HEK293 (cell line): Measurements from ENCODE around the gene SOCS4.
A peak's percentile ranks its signal among the peaks of the same experiment; 100 is the strongest.

Experiments used
- CTCF ChIA-PET: fragments of 350-600 bp; formaldehyde crosslinking; extraction: SDS; loops from one replicate; lab custom pipeline; 2021; ENCODE audit warnings: antibody characterized with exemption; lab: Yijun Ruan, JAX
- POLR2A ChIA-PET: fragments of 300-600 bp; formaldehyde crosslinking; extraction: SDS; loops from one replicate; lab custom pipeline; 2020; ENCODE audit warnings: antibody characterized with exemption, inconsistent platforms; lab: Yijun Ruan, JAX
- H3K27ac ChIP-seq: fragments of 200-500 bp; sonication (Bioruptor generic); 2 replicates; pipeline ENCODE4 v1.5.1; 2014; ENCODE audit warnings: low read depth, low read length, control low read depth, inconsistent platforms; ENCODE audit errors: extremely low read depth
- H3K36me3 ChIP-seq, 2 experiments: fragments of 200-500 bp in 1 of 2; sonication (Bioruptor generic) in 1 of 2; 1 replicate in 1 of 2; 2 replicates in 1 of 2; pipeline ENCODE4 v1.5.1; 2014 to 2017; ENCODE audit warnings: inconsistent platforms in 2 of 2, low read length in 2 of 2; ENCODE audit not compliant: control insufficient read depth in 2 of 2, insufficient read depth in 1 of 2
- H3K4me1 ChIP-seq: fragments of 200-500 bp; sonication (Bioruptor generic); 2 replicates; pipeline ENCODE4 v1.5.1; 2014; ENCODE audit warnings: mild to moderate bottlenecking, low read length, inconsistent platforms; ENCODE audit not compliant: control insufficient read depth, insufficient read depth
- H3K4me3 ChIP-seq: 2 replicates; pipeline ENCODE4 v1.5.1; 2011; ENCODE audit warnings: low read depth, mild to moderate bottlenecking, control low read depth, low read length, moderate library complexity
- H3K9me3 ChIP-seq: fragments of 200-500 bp; sonication (Bioruptor generic); 2 replicates; pipeline ENCODE4 v1.5.1; 2014; ENCODE audit warnings: low read depth, low read length, inconsistent platforms; ENCODE audit not compliant: control insufficient read depth, insufficient read depth
- CTCF ChIP-seq: fragments of 450-650 bp; formaldehyde crosslinking; IDR thresholded peaks from 2 replicates; pipeline ENCODE4 v1.5.1; 2016; ENCODE audit warnings: missing biosample characterization, missing genetic modification characterization
- ELK4 ChIP-seq: IDR thresholded peaks from 2 replicates; pipeline ENCODE4 v1.6.1; 2011; ENCODE audit warnings: mild to moderate bottlenecking, low read depth, low read length, borderline replicate concordance
- KLF10 ChIP-seq: fragments of 450-650 bp; IDR thresholded peaks from 2 replicates; pipeline ENCODE4 v1.5.1; 2018; ENCODE audit warnings: missing biosample characterization, mild to moderate bottlenecking, missing genetic modification characterization
- MZF1 ChIP-seq: fragments of 450-650 bp; formaldehyde crosslinking; IDR thresholded peaks from 2 replicates; pipeline ENCODE4 v1.5.1; 2017; ENCODE audit warnings: missing biosample characterization, missing genetic modification characterization, borderline replicate concordance
- ZFP3 ChIP-seq: fragments of 450-650 bp; formaldehyde crosslinking; IDR thresholded peaks from 2 replicates; pipeline ENCODE4 v1.5.1; 2016; ENCODE audit warnings: low read depth, missing biosample characterization, missing genetic modification characterization
- ZNF112 ChIP-seq: fragments of 450-650 bp; formaldehyde crosslinking; IDR thresholded peaks from 2 replicates; pipeline ENCODE4 v1.5.0; 2017; ENCODE audit warnings: missing biosample characterization, missing genetic modification characterization
- ZNF132 ChIP-seq: fragments of 450-650 bp; formaldehyde crosslinking; IDR thresholded peaks from 2 replicates; pipeline ENCODE4 v1.5.1; 2017; ENCODE audit warnings: missing biosample characterization, missing genetic modification characterization, borderline replicate concordance
- ZNF2 ChIP-seq: fragments of 450-650 bp; formaldehyde crosslinking; IDR thresholded peaks from 2 replicates; pipeline ENCODE4 v1.5.1; 2016; ENCODE audit warnings: missing biosample characterization, missing genetic modification characterization
- ZNF248 ChIP-seq: fragments of 450-650 bp; formaldehyde crosslinking; IDR thresholded peaks from 2 replicates; pipeline ENCODE4 v1.5.1; 2017; ENCODE audit warnings: missing biosample characterization, missing genetic modification characterization
- ZNF354C ChIP-seq: fragments of 450-650 bp; formaldehyde crosslinking; IDR thresholded peaks from 2 replicates; pipeline ENCODE4 v1.5.1; 2016; ENCODE audit warnings: missing biosample characterization, missing genetic modification characterization, low read depth, borderline replicate concordance
- ZNF544 ChIP-seq: fragments of 450-650 bp; formaldehyde crosslinking; IDR thresholded peaks from 2 replicates; pipeline ENCODE4 v1.5.0; 2017; ENCODE audit warnings: missing biosample characterization, missing genetic modification characterization
- ZNF560 ChIP-seq: fragments of 450-650 bp; formaldehyde crosslinking; IDR thresholded peaks from 2 replicates; pipeline ENCODE4 v1.5.1; 2017; ENCODE audit warnings: missing biosample characterization, missing genetic modification characterization, borderline replicate concordance
- ZNF701 ChIP-seq: fragments of 450-650 bp; formaldehyde crosslinking; IDR thresholded peaks from 2 replicates; pipeline ENCODE4 v1.5.1; 2016; ENCODE audit warnings: missing biosample characterization, missing genetic modification characterization
- ZNF747 ChIP-seq: fragments of 450-650 bp; formaldehyde crosslinking; IDR thresholded peaks from 2 replicates; pipeline ENCODE4 v1.5.1; 2016; ENCODE audit warnings: missing biosample characterization, missing genetic modification characterization
- ZNF76 ChIP-seq: fragments of 450-650 bp; formaldehyde crosslinking; IDR thresholded peaks from 2 replicates; pipeline ENCODE4; 2016; ENCODE audit warnings: low read depth, missing biosample characterization, missing genetic modification characterization, borderline replicate concordance
- ZSCAN18 ChIP-seq: fragments of 450-650 bp; formaldehyde crosslinking; IDR thresholded peaks from 2 replicates; pipeline ENCODE4 v1.5.1; 2016; ENCODE audit warnings: missing biosample characterization, missing genetic modification characterization
- TF ChIP-seq, protein P1 (sequence below): fragments of 450-650 bp; formaldehyde crosslinking; IDR thresholded peaks from 2 replicates; pipeline ENCODE4 v1.5.1; 2016; ENCODE audit warnings: missing biosample characterization, missing genetic modification characterization, borderline replicate concordance
- TF ChIP-seq, protein P2 (sequence below): fragments of 450-650 bp; formaldehyde crosslinking; IDR thresholded peaks from 2 replicates; pipeline ENCODE4 v1.5.1; 2016; ENCODE audit warnings: missing biosample characterization, missing genetic modification characterization
- TF ChIP-seq, protein P3 (sequence below): fragments of 450-650 bp; formaldehyde crosslinking; IDR thresholded peaks from 2 replicates; pipeline ENCODE4 v1.5.1; 2016; ENCODE audit warnings: missing biosample characterization, missing genetic modification characterization

SOCS4 gene

GRCh38 chr14:55051423-55052268 is 24.6 kb downstream of the SOCS4 start, which contains the start of gene MAPK1IP1L:
TSS of gene MAPK1IP1L (plus strand) at chr14:55051647. CDS start at chr14:55061684, 10,037 bp downstream.
- Histone ChIP-seq H3K4me1 (peaks cover 3% of the 10 kb centered on the region; the same call in 1 of the 2 replicates), H3K9me3 (no peaks in the 10 kb centered on the region), H3K36me3 (peaks cover 21 to 24% of the 10 kb centered on the region in 2 experiments), H3K4me3 (peak within 1 kb of the TSS; percentile 100), H3K27ac (peak within 1 kb of the TSS; percentile 97)
- POLR2A ChIA-PET = interaction anchor here (0.6 to 3.3 kb wide), 20 partner anchors 9 to 287 kb away, joined by 3 to 47 read pairs (median 4); partner anchors contain the start of genes SOCS4 and WDHD1
- CTCF ChIA-PET = interaction anchor here (0.6 to 3.1 kb wide), 22 partner anchors 9 to 402 kb away, joined by 3 to 11 read pairs (median 3); partner anchors contain the start of genes DLGAP5, SOCS4 and WDHD1
- TF ChIP-seq ELK4 (no peak; the same call in 1 of the 2 replicates), MZF1 (tag by site-specific recombination) (peak; percentile 54; the same call in 1 of the 2 replicates), ZNF76 (tag by site-specific recombination) (peak; percentile 69), ZNF701 (tag by site-specific recombination) (no peak), ZNF354C (tag by site-specific recombination) (no peak), ZNF112 (no peak), KLF10 (tag by site-specific recombination) (peak; percentile 53; the same call in 1 of the 2 replicates), CTCF (tag by site-specific recombination) (peak; percentile 97), ZNF747 (tag by site-specific recombination) (no peak), ZNF248 (no peak), ZNF560 (no peak), ZNF544 (tag by site-specific recombination) (no peak), ZNF2 (tag by site-specific recombination) (peak; percentile 90), ZSCAN18 (tag by site-specific recombination) (no peak), ZFP3 (tag by site-specific recombination) (no peak), ZNF132 (tag by site-specific recombination) (no peak)
- TF ChIP-seq, protein P1, sequence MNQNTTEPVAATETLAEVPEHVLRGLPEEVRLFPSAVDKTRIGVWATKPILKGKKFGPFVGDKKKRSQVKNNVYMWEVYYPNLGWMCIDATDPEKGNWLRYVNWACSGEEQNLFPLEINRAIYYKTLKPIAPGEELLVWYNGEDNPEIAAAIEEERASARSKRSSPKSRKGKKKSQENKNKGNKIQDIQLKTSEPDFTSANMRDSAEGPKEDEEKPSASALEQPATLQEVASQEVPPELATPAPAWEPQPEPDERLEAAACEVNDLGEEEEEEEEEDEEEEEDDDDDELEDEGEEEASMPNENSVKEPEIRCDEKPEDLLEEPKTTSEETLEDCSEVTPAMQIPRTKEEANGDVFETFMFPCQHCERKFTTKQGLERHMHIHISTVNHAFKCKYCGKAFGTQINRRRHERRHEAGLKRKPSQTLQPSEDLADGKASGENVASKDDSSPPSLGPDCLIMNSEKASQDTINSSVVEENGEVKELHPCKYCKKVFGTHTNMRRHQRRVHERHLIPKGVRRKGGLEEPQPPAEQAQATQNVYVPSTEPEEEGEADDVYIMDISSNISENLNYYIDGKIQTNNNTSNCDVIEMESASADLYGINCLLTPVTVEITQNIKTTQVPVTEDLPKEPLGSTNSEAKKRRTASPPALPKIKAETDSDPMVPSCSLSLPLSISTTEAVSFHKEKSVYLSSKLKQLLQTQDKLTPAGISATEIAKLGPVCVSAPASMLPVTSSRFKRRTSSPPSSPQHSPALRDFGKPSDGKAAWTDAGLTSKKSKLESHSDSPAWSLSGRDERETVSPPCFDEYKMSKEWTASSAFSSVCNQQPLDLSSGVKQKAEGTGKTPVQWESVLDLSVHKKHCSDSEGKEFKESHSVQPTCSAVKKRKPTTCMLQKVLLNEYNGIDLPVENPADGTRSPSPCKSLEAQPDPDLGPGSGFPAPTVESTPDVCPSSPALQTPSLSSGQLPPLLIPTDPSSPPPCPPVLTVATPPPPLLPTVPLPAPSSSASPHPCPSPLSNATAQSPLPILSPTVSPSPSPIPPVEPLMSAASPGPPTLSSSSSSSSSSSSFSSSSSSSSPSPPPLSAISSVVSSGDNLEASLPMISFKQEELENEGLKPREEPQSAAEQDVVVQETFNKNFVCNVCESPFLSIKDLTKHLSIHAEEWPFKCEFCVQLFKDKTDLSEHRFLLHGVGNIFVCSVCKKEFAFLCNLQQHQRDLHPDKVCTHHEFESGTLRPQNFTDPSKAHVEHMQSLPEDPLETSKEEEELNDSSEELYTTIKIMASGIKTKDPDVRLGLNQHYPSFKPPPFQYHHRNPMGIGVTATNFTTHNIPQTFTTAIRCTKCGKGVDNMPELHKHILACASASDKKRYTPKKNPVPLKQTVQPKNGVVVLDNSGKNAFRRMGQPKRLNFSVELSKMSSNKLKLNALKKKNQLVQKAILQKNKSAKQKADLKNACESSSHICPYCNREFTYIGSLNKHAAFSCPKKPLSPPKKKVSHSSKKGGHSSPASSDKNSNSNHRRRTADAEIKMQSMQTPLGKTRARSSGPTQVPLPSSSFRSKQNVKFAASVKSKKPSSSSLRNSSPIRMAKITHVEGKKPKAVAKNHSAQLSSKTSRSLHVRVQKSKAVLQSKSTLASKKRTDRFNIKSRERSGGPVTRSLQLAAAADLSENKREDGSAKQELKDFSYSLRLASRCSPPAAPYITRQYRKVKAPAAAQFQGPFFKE (tag by site-specific recombination) = no peak
- TF ChIP-seq, protein P2, sequence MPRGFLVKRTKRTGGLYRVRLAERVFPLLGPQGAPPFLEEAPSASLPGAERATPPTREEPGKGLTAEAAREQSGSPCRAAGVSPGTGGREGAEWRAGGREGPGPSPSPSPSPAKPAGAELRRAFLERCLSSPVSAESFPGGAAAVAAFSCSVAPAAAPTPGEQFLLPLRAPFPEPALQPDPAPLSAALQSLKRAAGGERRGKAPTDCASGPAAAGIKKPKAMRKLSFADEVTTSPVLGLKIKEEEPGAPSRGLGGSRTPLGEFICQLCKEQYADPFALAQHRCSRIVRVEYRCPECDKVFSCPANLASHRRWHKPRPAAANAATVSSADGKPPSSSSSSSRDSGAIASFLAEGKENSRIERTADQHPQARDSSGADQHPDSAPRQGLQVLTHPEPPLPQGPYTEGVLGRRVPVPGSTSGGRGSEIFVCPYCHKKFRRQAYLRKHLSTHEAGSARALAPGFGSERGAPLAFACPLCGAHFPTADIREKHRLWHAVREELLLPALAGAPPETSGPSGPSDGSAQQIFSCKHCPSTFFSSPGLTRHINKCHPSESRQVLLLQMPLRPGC = peak; percentile 62; the same call in 1 of the 2 replicates
- TF ChIP-seq, protein P3, sequence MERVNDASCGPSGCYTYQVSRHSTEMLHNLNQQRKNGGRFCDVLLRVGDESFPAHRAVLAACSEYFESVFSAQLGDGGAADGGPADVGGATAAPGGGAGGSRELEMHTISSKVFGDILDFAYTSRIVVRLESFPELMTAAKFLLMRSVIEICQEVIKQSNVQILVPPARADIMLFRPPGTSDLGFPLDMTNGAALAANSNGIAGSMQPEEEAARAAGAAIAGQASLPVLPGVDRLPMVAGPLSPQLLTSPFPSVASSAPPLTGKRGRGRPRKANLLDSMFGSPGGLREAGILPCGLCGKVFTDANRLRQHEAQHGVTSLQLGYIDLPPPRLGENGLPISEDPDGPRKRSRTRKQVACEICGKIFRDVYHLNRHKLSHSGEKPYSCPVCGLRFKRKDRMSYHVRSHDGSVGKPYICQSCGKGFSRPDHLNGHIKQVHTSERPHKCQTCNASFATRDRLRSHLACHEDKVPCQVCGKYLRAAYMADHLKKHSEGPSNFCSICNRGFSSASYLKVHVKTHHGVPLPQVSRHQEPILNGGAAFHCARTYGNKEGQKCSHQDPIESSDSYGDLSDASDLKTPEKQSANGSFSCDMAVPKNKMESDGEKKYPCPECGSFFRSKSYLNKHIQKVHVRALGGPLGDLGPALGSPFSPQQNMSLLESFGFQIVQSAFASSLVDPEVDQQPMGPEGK (tag by site-specific recombination) = peak; percentile 86
